ENCODE data around the gene LSM6. TPM values are rescaled to one million over a fixed set of nuclear protein-coding genes. Genes with fewer than 3 reads are reported as not detected.

The LSM6 gene
- total RNA-seq, 1 donor from 2014 or later, result 28.6 TPM

GRCh38 chr4:146182443-146182842, 6.9 kb downstream of the LSM6 start:
- no peak for DNase-seq
- TF ChIP-seq CTCF (IDR thresholded peaks at IDR 0.05; ENCODE audit: partially characterized antibody, unreplicated experiment), result no peak
- H3K27me3 Mint-ChIP-seq (ENCODE audit: unreplicated experiment), result no peaks in the 10 kb centered on the region
- H3K4me1 Mint-ChIP-seq (ENCODE audit: low read depth, unreplicated experiment), result peaks cover 10% of the 10 kb centered on the region
- no peak overlapping the region for H3K27ac Mint-ChIP-seq (ENCODE audit: unreplicated experiment)
- H3K36me3 Mint-ChIP-seq (ENCODE audit: unreplicated experiment), result no peaks in the 10 kb centered on the region
- H3K9me3 Mint-ChIP-seq (ENCODE audit: unreplicated experiment), result no peaks in the 10 kb centered on the region
- no peak overlapping the region for H3K4me3 Mint-ChIP-seq (ENCODE audit: unreplicated experiment)

GRCh38 chr4:146183209-146183608, 7.7 kb downstream of the LSM6 start:
- DNase-seq, result no peak
- TF ChIP-seq CTCF (IDR thresholded peaks at IDR 0.05; ENCODE audit: partially characterized antibody, unreplicated experiment), result no peak
- peaks cover 10% of the 10 kb centered on the region for H3K4me1 Mint-ChIP-seq (ENCODE audit: low read depth, unreplicated experiment)
- H3K9me3 Mint-ChIP-seq (ENCODE audit: unreplicated experiment), result no peaks in the 10 kb centered on the region
- H3K27ac Mint-ChIP-seq (ENCODE audit: unreplicated experiment), result no peak overlapping the region
- H3K36me3 Mint-ChIP-seq (ENCODE audit: unreplicated experiment), result no peaks in the 10 kb centered on the region
- no peak overlapping the region for H3K4me3 Mint-ChIP-seq (ENCODE audit: unreplicated experiment)
- H3K27me3 Mint-ChIP-seq (ENCODE audit: unreplicated experiment), result no peaks in the 10 kb centered on the region

GRCh38 chr4:146186041-146186440, 10.5 kb downstream of the LSM6 start:
- no peak overlapping the region for H3K27ac Mint-ChIP-seq (ENCODE audit: unreplicated experiment)
- DNase-seq, result no peak
- no peaks in the 10 kb centered on the region for H3K27me3 Mint-ChIP-seq (ENCODE audit: unreplicated experiment)
- H3K4me1 Mint-ChIP-seq (ENCODE audit: low read depth, unreplicated experiment), result peaks cover 7% of the 10 kb centered on the region
- no peaks in the 10 kb centered on the region for H3K9me3 Mint-ChIP-seq (ENCODE audit: unreplicated experiment)
- no peaks in the 10 kb centered on the region for H3K36me3 Mint-ChIP-seq (ENCODE audit: unreplicated experiment)
- H3K4me3 Mint-ChIP-seq (ENCODE audit: unreplicated experiment), result no peak overlapping the region
- no peak for TF ChIP-seq CTCF (IDR thresholded peaks at IDR 0.05; ENCODE audit: partially characterized antibody, unreplicated experiment)

- H3K4me3 Mint-ChIP-seq (ENCODE audit: unreplicated experiment), result no peak overlapping the region
- H3K36me3 Mint-ChIP-seq (ENCODE audit: unreplicated experiment), result no peaks in the 10 kb centered on the region
- H3K27ac Mint-ChIP-seq (ENCODE audit: unreplicated experiment), result peak overlapping the region; percentile 36
- peaks cover 9% of the 10 kb centered on the region for H3K4me1 Mint-ChIP-seq (ENCODE audit: low read depth, unreplicated experiment)
- H3K9me3 Mint-ChIP-seq (ENCODE audit: unreplicated experiment), result no peaks in the 10 kb centered on the region
- no peaks in the 10 kb centered on the region for H3K27me3 Mint-ChIP-seq (ENCODE audit: unreplicated experiment)
- no peak for DNase-seq
- no peak for TF ChIP-seq CTCF (IDR thresholded peaks at IDR 0.05; ENCODE audit: partially characterized antibody, unreplicated experiment)
Observed at GRCh38 chr4:146186596-146186995, 11.1 kb downstream of the LSM6 start.

GRCh38 chr4:146190456-146190855, 14.9 kb downstream of the LSM6 start:
- Mint-ChIP-seq H3K9me3 (ENCODE audit: unreplicated experiment) (no peaks in the 10 kb centered on the region), H3K27ac (ENCODE audit: unreplicated experiment) (no peak overlapping the region), H3K4me3 (ENCODE audit: unreplicated experiment) (no peak overlapping the region), H3K4me1 (ENCODE audit: low read depth, unreplicated experiment) (peaks cover 10% of the 10 kb centered on the region), H3K36me3 (ENCODE audit: unreplicated experiment) (no peaks in the 10 kb centered on the region), H3K27me3 (ENCODE audit: unreplicated experiment) (no peaks in the 10 kb centered on the region)
- no peak for DNase-seq
- no peak for TF ChIP-seq CTCF (IDR thresholded peaks at IDR 0.05; ENCODE audit: partially characterized antibody, unreplicated experiment)

Measured in glutamatergic neuron (in vitro differentiated cells).